SU-DHL-6 (cell line): ENCODE data around the gene MATCAP1.

Experiments
- H2AFZ ChIP-seq: fragments of 200-600 bp; sonication (generic); 2 replicates; pipeline ENCODE4 v1.6.1; 2014; ENCODE audit warnings: low read depth, mild to moderate bottlenecking, moderate library complexity, mixed read lengths, antibody characterized with exemption, low read length; ENCODE audit not compliant: severe bottlenecking
- H3F3A ChIP-seq: fragments of 200-600 bp; shearing (Covaris generic); 2 replicates; pipeline ENCODE4 v1.6.0; 2016; ENCODE audit warnings: antibody characterized with exemption, mild to moderate bottlenecking; ENCODE audit not compliant: insufficient read depth
- H3K27ac ChIP-seq: fragments of 200-600 bp; sonication (generic); 2 replicates; pipeline ENCODE4 v1.5.1; 2016; ENCODE audit warnings: low read depth, mild to moderate bottlenecking, low read length, moderate library complexity, mixed read lengths
- H3K27me3 ChIP-seq: fragments of 200-600 bp; sonication (generic), shearing (Covaris generic); 2 replicates; pipeline ENCODE4 v1.6.0; 2014; ENCODE audit warnings: mild to moderate bottlenecking, low read length
- H3K36me3 ChIP-seq: fragments of 200-600 bp; sonication (generic); 2 replicates; pipeline ENCODE4 v1.6.1; 2014; ENCODE audit warnings: mild to moderate bottlenecking, low read length, mixed read lengths
- H3K4me2 ChIP-seq: fragments of 300-600, 200-600 bp; shearing (Covaris generic), sonication (generic); 2 replicates; pipeline ENCODE4 v1.6.0; 2014; ENCODE audit warnings: low read length, low read depth, mild to moderate bottlenecking; ENCODE audit not compliant: poor library complexity, severe bottlenecking
- H3K4me3 ChIP-seq: fragments of 200-600 bp; sonication (generic); 2 replicates; pipeline ENCODE4 v1.5.1; 2014; ENCODE audit warnings: antibody characterized with exemption, low read length, mild to moderate bottlenecking, mixed read lengths; ENCODE audit not compliant: insufficient read depth, poor library complexity, severe bottlenecking
- H3K79me2 ChIP-seq: fragments of 200-600 bp; sonication (generic); 2 replicates; pipeline ENCODE4 v1.6.1; 2014; ENCODE audit warnings: mild to moderate bottlenecking, low read length, moderate library complexity; ENCODE audit not compliant: insufficient read depth
- H3K9ac ChIP-seq: fragments of 200-600 bp; sonication (generic); 2 replicates; pipeline ENCODE4 v1.7.0; 2014; ENCODE audit warnings: mild to moderate bottlenecking, low read length
- H3K9me2 ChIP-seq: fragments of 200-600 bp; sonication (generic); replicated peaks from 2 replicates; pipeline ENCODE4 v1.6.1; 2014; ENCODE audit warnings: low read length; ENCODE audit not compliant: insufficient read depth
- H3K9me3 ChIP-seq: fragments of 200-600 bp; sonication (generic); 2 replicates; pipeline ENCODE4 v1.6.1; 2014; ENCODE audit warnings: low read length, mixed read lengths; ENCODE audit not compliant: insufficient read depth
- H4K20me1 ChIP-seq: fragments of 200-600 bp; sonication (generic); 2 replicates; pipeline ENCODE4 v1.6.1; 2014; ENCODE audit warnings: low read depth, mild to moderate bottlenecking, antibody characterized with exemption, low read length, moderate library complexity, mixed read lengths
- EZH2phosphoT487 ChIP-seq: fragments of 200-600 bp; sonication (generic), shearing (Covaris generic); conservative IDR thresholded peaks from 2 replicates; pipeline ENCODE4 v1.6.1; 2018; ENCODE audit warnings: mild to moderate bottlenecking, antibody characterized with exemption, low read length, moderate library complexity, mixed read lengths
- TF ChIP-seq, protein P1 (sequence below): fragments of 200-600 bp; sonication (generic); IDR thresholded peaks from one replicate; pipeline ENCODE4 v1.5.1; 2017; ENCODE audit warnings: antibody characterized with exemption, mild to moderate bottlenecking, low read length, moderate library complexity; ENCODE audit not compliant: insufficient read depth, poor library complexity, severe bottlenecking

Gene MATCAP1

DNA sequence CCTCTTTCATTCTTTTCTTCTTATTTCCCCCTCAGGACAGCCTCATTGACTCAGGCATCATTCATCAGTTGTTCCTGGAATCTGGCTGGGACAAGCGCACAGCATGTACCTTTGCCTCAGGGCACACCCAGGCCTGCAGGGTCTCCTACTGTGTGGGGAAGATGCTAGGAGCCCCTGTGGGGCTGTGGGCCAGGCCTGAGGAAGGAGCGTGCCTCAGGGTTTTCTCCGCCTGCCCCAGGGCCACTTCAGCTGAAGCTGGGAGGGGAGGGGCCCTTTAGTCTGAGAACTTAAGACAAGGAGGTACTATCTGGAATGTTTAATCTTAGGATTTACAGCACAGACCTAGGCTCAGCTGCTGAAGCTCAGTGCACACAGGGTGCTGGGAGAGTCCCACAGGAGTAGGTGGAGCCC, 23.1 kb upstream of the MATCAP1 start:
- Histone ChIP-seq H3K36me3 (no peaks in the 10 kb centered on the region), H3K27ac (no peak overlapping the region), H4K20me1 (no peaks in the 10 kb centered on the region), H3K9ac (no peak overlapping the region), H3K9me3 (no peaks in the 10 kb centered on the region), H3K79me2 (no peaks in the 10 kb centered on the region), H3K9me2 (no peaks in the 10 kb centered on the region), H3K27me3 (no peaks in the 10 kb centered on the region), H3K4me3 (no peak overlapping the region), H2AFZ (no peak overlapping the region), H3F3A (no peaks in the 10 kb centered on the region), H3K4me2 (no peak overlapping the region)
- TF ChIP-seq, protein P1, sequence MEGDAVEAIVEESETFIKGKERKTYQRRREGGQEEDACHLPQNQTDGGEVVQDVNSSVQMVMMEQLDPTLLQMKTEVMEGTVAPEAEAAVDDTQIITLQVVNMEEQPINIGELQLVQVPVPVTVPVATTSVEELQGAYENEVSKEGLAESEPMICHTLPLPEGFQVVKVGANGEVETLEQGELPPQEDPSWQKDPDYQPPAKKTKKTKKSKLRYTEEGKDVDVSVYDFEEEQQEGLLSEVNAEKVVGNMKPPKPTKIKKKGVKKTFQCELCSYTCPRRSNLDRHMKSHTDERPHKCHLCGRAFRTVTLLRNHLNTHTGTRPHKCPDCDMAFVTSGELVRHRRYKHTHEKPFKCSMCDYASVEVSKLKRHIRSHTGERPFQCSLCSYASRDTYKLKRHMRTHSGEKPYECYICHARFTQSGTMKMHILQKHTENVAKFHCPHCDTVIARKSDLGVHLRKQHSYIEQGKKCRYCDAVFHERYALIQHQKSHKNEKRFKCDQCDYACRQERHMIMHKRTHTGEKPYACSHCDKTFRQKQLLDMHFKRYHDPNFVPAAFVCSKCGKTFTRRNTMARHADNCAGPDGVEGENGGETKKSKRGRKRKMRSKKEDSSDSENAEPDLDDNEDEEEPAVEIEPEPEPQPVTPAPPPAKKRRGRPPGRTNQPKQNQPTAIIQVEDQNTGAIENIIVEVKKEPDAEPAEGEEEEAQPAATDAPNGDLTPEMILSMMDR = no peak
- no peak for TF ChIP-seq EZH2phosphoT487

DNA sequence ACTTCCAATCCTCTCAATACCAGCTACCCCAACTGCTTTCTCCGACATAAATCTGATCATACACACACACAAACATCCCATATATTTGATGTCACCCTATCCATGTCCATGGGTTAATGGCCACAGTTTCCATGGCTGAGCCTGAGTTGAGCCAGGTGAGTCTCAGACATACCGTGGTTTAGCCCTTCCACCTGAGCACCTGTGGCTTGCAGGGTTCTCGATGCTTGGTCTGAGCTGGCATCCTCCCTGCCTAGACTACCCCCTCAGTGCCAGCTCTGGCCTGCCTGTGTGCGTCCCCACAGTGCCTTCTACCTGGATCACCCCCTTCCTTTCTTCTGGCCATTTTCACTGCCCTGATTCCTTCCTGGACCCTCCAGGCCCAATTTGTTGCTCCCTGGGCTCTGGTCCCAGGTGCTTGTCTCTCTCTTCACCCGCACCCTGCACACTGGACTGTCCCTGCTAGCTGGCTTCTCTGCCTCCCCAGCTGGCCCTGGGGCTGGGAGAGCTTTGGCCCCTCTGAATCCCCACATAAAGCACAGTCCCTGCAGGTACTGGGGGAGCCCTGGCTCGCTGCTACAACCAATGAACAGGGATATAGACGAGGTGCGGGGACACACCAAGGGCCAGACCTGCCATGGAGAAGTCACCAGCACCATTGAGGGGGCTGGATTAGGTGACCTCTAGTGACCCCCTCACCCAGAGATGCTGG, 22.5 kb upstream of the MATCAP1 start:
- Histone ChIP-seq H3K9me2 (no peaks in the 10 kb centered on the region), H3K27ac (no peak overlapping the region), H3K79me2 (no peaks in the 10 kb centered on the region), H3K36me3 (no peaks in the 10 kb centered on the region), H3K4me2 (no peak overlapping the region), H4K20me1 (no peaks in the 10 kb centered on the region), H3K9ac (no peak overlapping the region), H3K4me3 (no peak overlapping the region), H3F3A (no peaks in the 10 kb centered on the region), H3K9me3 (no peaks in the 10 kb centered on the region), H2AFZ (no peak overlapping the region), H3K27me3 (no peaks in the 10 kb centered on the region)
- TF ChIP-seq, protein P1 = no peak
- no peak for TF ChIP-seq EZH2phosphoT487

DNA sequence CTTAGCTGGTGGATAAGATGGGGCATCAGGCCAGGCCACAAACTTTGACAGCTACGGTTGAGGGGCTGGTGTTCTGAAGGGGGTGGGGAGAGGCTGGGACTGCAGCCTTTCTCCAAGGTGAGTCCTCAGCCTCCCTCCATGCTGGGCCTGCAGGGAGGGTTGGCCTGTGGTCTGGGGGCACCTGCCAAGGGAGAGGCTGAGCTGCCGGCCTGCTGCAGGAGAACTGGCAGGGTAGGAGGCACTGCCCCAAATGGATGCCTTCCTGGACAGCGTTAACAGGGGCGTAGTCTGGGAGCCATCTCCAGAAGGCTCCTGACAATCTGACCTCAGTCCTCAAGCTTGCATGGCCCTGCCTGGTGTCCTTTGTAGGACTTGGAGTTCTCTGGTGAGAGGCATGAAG, 20.3 kb upstream of the MATCAP1 start:
- Histone ChIP-seq H2AFZ (no peak overlapping the region), H3K9me3 (no peaks in the 10 kb centered on the region), H3K9ac (no peak overlapping the region), H4K20me1 (no peaks in the 10 kb centered on the region), H3K27me3 (no peaks in the 10 kb centered on the region), H3K27ac (no peak overlapping the region), H3K79me2 (no peaks in the 10 kb centered on the region), H3K36me3 (no peaks in the 10 kb centered on the region), H3F3A (no peaks in the 10 kb centered on the region), H3K9me2 (no peaks in the 10 kb centered on the region), H3K4me2 (no peak overlapping the region), H3K4me3 (no peak overlapping the region)
- TF ChIP-seq, protein P1 = no peak
- TF ChIP-seq EZH2phosphoT487 = no peak
